ENCODE data around the gene BMP8A. TPM values are rescaled to one million over a fixed set of nuclear protein-coding genes. Genes with fewer than 3 reads are reported as not detected.

BMP8A gene
- total RNA-seq, 1 experiment from 2014 or later = 4.1 TPM

- H4K20me1 ChIP-seq (ENCODE audit: insufficient read depth) = no peaks in the 10 kb centered on the region
- ChIA-PET CTCF (interaction anchor here (1.3 kb wide), 1 partner anchor 51 kb away, joined by 4 read pairs; no protein-coding TSS in a partner anchor), POLR2A (no interaction called here), RAD21 (ENCODE audit: low non-redundant PET in 1 of 2, low total read pairs in 2 of 2, uncharacterized antibody in 2 of 2, unreplicated experiment in 2 of 2) (no interaction called here)
- no peak overlapping the region for H3K9ac ChIP-seq (ENCODE audit: low read length)
- no peak overlapping the region for H3K4me3 ChIP-seq (replicated peaks in 1 of 2; ENCODE audit: low read depth in 1 of 2, low read length in 2 of 2)
- no peak overlapping the region for H2AFZ ChIP-seq (ENCODE audit: low read depth, low read length, poor library complexity, severe bottlenecking)
- H3K9me3 ChIP-seq (ENCODE audit: control insufficient read depth in 1 of 2, insufficient read depth in 1 of 2, low read depth in 1 of 2, low read length in 2 of 2) = no peaks in the 10 kb centered on the region
- ATAC-seq (no peak), DNase-seq (ENCODE audit: low read depth, low spot score) (no peak)
- H3K79me2 ChIP-seq (ENCODE audit: insufficient read depth, low read length) = no peaks in the 10 kb centered on the region
- TF ChIP-seq EZH2 (IDR thresholded peaks at IDR 0.05) (no peak), ZBTB33 (IDR thresholded peaks at IDR 0.05; ENCODE audit: extremely low read depth, insufficient replicate concordance, low read length) (no peak), POLR2AphosphoS5 (IDR thresholded peaks at IDR 0.05; ENCODE audit: low read depth, low read length) (no peak), SP1 (IDR thresholded peaks at IDR 0.05; ENCODE audit: low read depth) (no peak), MAX (IDR thresholded peaks at IDR 0.05) (no peak), POLR2A (IDR thresholded peaks at IDR 0.05; ENCODE audit: borderline replicate concordance, extremely low read depth, insufficient read depth, insufficient read length) (no peak), RAD21 (IDR thresholded peaks at IDR 0.05; ENCODE audit: low read depth) (no peak), CEBPB (IDR thresholded peaks at IDR 0.05; ENCODE audit: low read depth) (no peak), EZH2phosphoT487 (IDR thresholded peaks at IDR 0.05; ENCODE audit: borderline replicate concordance) (no peak), SIN3A (IDR thresholded peaks at IDR 0.05; ENCODE audit: low read depth) (no peak), JUND (IDR thresholded peaks at IDR 0.05) (no peak), ELF1 (IDR thresholded peaks at IDR 0.05; ENCODE audit: borderline replicate concordance, low read depth) (no peak), REST (IDR thresholded peaks at IDR 0.05; ENCODE audit: low read depth) (no peak), FOSL1 (IDR thresholded peaks at IDR 0.05; ENCODE audit: low read depth) (no peak), CBX3 (IDR thresholded peaks at IDR 0.05; ENCODE audit: low read depth) (no peak)
- no peaks in the 10 kb centered on the region for H3K27me3 ChIP-seq (ENCODE audit: insufficient read depth, low read length)
- BruUV-seq (replicated peaks) = no TSS peak
- peaks cover 0 to 13% of the 10 kb centered on the region in 2 experiments; a peak in 3 of 4 replicates for H3K4me1 ChIP-seq (ENCODE audit: control insufficient read depth in 1 of 2, insufficient read depth in 2 of 2, low read length in 2 of 2)
- no peaks in the 10 kb centered on the region for H3K9me2 ChIP-seq (ENCODE audit: insufficient read depth)
- peaks cover 4 to 13% of the 10 kb centered on the region in 2 experiments; a peak in 3 of 4 replicates for H3K36me3 ChIP-seq (ENCODE audit: control insufficient read depth in 1 of 2, insufficient read depth in 2 of 2, low read length in 2 of 2)
- H3K4me2 ChIP-seq (ENCODE audit: low read length) = no peak overlapping the region
- H3K27ac ChIP-seq (ENCODE audit: low read depth, low read length) = no peak overlapping the region
- intact Hi-C loops (cut with micrococcal nuclease) = no loop called here
Measured at GRCh38 chr1:39488012-39488545, 3.4 kb upstream of the BMP8A start.

Data from HCT116 (cell line).